GM19240 (cell line): ENCODE data around the gene TDRD15.
"Not testable (repeated sequence)": the region's sequence is repeated elsewhere in the genome, so short reads cannot be mapped to it uniquely, and the experiment has no call there.

Experiments used
- DNase-seq: peaks from one replicate; pipeline ENCODE4 v3.0.0; 2011; ENCODE audit warnings: low spot score; ENCODE audit not compliant: insufficient read length

The TDRD15 gene

DNA sequence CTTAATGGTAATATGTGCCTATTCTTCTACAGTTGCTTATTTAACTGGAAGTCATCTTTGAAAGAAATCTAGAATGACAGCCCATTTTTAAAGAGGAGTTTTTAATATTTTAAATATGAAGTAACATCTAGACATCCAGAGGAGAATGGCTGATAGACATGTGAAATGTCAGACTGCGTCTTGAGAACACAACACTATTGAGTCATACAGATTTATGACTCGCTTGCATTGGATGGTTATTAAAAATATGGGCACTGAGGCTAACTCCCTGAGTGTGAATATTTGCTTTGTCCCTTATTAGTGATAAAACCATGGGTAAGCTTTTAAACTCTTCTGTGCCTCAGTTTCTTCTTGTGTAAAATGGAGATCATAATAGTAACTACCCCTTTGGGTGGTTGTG, 22.9 kb downstream of the TDRD15 start:
- DNase-seq: no peak

DNA sequence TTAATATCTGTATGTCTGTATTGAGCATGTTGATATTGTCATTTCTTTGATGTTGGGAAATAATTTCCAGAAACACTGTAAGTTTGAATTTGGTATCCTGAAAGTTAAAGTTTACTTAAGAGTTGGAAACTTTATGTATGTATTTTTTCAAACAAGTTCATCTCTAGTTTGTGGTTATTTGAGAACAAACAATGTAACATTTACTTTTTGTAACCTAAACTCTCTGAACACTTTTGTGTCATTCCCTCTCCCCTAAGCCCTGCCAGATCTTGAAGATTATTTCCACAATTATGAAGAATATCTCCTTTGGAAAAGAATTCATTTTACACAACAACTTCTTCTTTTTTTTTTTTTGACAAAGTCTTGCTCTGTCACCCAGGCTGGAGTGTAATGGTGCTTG, 24.9 kb downstream of the TDRD15 start:
- DNase-seq: no peak

DNA sequence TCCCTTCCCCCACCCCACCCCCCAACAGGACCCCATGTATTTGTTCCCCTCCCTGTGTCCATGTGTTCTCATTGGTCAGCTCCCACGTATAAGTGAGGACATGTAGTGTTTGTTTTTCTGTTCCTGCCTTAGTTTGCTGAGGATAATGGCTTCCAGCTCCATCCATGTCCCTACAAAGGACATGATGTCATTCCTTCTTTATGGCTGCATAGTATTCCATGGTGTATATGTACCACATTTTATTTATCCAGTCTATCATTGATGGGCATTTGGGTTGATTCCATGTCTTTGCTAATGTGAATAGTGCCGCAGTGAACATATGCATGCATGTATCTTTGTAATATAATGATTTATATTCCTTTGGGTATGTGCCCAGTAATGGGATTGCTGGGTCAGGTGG, 27.5 kb downstream of the TDRD15 start:
- DNase-seq: not testable (repeated sequence)

DNA sequence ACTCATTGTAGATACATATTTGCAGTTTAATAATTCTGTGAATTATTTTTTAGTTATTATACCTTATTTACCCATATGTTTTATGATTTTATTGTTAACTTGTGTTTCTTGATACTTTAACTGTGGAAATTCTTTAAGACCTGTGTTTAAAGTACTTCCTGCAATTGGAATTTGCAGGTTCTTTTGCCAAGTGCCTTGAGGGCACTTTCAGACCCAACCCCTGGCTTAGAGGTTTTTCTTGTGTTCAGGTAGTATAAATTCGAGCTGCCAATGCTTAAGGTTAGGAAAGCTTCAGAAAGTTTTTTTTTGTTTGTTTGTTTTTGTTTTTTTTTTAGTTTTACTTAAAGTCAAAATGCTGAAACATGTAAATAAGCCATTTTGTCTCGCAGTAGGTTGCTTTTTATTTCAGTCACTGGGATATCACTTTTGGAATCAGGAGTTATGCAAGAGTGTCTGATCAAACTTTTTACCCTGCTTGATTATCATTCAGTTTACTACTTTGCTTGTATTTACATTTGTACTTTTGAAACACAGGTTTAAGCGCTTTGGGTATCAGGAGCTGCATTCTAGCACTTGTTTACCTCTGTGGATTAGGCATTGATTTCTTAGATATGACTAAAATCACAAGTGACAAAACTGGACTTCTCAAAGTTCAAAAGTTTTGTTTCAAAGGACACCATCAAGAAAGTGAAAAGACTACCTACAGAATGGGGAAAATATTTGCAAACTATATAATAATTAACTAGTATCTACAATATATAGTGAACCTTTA, 31.8 kb downstream of the TDRD15 start:
- DNase-seq: no peak

DNA sequence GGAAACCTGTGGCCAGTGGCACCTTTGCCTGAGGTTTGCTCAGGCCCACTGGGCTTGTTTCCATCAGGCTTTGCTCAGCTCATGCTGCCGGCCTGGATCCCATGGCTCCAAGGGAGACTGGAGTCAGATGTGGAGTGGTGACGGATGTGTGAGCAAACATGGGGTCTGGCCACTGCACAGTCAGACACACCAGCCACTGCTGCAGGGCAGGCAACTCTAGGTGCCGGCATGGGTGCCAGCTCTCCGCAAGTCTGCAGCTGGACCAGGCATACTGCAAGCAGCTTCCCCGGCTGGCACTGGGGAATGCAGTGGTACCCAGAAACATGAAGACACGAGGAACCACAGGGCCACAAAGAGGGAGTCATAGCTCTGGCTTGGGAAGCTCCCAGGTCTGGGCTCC, 37.4 kb downstream of the TDRD15 start:
- DNase-seq: no peak

DNA sequence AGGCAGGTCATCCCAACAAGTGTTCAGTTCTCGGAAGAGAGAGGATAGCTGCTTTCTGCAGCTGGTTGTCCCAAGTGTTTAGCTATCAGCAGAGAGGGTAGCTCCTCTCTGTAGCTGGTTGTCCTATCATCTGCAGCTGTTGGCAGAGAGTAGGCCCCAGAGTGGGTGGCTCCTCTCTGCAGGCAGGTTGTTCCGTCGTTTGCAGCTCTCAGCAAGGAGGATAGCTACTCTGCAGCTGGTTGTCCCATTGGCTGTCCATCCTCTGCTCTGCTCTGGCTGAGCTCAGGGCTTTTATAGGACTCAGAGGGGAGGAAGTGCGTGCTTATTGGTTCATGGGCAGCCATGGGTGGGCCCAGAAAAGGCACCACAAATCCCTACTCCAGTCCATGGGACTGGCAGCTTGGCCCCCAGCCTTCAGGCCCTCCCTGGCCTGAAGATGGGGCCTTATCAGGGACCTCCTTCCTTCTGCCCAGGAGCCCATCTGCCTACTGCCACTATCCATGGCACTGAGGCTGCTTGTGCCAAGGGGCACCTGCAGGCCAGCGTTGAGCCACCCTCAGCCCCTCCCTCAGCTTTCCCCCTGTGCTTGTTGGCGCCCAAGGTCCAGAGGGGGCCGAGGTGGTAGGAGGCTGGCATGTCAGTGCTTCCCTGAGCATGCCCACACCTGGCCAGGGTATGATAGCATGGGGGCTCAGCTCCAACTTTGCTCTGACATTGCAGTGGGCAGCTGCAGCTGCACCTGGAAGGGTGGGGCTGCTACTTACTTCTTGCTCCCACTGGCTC, 38.3 kb downstream of the TDRD15 start:
- no peak for DNase-seq

DNA sequence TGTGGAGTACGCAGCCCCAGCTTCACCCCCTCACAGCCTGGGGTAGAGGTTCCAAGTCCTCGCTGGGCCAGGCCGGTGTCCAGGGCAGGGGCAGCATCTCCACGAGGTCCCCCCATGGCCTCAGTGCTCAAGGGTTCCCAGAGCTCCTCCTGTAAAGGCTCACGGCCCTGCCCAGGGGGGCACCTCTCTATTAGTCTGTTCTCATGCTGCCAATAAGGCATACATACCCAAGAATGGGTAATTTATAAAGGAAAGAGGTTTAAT, 38.8 kb downstream of the TDRD15 start:
- no peak for DNase-seq

DNA sequence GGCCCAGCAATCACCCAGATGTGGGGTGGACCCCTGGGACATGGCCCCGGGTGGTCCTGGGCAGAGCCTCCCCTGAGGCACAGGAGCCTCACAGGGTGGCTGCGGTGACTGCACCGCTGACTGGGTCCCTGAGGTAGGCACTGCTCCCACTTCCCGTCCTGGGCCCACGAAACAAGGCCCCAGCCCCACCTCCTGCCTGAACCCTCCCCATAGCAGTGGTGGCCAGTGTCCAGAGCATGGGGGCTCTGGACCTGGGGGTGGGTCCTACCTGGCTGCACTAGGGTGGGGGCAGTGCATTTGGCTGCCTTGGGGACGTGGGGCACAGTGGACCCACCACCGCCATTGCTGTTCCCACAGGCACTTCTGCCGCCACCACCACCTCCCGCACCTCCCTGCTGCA, 39.4 kb downstream of the TDRD15 start:
- DNase-seq: no peak

DNA sequence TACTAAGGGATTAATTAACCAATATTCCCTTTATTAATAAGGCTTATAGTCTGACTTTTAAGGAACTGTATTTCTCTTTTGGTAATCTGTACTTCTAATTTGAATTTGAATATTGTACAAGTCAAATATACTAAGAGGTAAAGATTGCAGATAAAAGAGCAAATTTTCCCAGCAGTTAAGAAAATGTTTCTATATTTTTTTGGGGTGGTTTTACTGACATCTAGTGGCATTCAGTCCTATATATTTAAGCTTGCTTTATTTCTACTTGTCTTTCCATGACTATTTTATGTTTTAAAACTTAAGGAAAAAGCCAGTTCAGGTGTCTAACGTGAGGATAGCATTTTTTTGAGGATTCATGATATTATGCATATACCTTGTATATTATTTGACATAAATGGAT, 41.6 kb downstream of the TDRD15 start:
- DNase-seq: no peak

DNA sequence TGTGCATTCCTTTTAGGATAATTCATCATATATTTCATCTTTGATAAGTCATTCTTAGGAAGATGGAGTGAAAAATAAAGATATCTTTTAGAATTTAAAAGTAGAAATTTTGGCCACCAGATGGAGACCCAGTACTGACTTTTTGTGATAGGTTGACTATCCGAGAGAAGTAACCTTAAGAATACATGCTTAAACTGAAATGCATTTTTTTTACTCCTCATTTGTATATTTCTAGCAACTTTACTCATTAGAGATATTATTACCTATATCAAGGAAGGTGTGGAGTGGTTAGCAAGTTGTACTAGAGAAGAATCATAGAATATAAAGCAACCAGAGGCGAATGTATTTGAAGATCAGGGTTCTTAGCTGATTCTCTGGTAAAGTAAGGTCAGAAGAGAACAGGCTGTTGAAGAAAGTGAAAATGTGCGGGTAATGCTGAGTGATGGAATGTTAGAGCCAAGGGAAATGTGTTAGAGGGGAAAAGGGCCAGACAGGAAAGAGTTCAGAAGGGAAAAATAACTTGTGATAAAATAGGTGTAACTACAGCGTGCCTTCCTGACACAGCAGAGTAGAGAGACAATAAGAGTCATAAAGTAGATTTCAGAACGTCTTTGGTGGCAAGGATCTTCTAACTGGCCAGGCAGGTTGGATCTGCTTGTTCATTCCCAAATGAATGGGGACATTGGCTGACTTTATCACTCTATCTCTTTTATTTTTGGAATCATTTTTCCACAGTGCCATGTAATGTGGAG, 52.3 kb downstream of the TDRD15 start:
- no peak for DNase-seq

DNA sequence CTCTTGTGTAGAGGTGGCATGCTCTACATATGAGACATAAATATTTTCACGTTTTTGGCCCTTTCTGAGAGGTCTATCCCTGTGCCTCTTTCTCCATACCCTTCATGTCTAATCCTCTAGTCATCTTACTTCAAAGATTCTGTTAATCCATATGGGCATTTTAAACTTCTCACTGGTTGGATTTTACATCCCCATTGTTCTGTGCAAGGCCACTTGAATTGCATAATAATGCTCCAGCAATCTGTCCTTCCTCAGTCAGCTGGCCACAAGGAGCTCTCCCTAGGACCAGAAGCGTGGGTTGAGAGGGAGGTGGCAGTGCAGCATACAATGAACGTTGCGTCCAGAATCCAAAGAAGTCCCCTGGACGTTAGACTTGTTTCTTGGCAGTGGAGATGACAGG, 58.2 kb downstream of the TDRD15 start:
- no peak for DNase-seq

DNA sequence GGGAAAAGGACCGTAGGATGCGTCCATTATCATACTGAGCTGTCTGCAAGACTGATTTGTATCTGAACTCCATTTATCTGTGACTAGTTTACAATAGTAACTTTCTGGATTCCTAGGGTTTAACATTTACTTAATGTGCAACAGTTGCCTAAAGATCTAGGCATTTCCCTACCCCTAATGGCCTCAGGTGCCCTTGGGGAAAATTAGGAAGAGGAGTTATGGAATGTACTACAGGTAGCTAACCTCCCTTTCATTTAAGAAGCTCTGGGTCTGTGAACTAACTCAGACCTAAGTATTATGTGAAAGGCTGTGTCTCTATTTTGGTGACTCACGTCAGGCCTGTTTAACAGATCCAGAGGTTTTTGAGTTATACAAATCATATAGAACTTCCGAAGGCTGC, 59.5 kb downstream of the TDRD15 start:
- no peak for DNase-seq

DNA sequence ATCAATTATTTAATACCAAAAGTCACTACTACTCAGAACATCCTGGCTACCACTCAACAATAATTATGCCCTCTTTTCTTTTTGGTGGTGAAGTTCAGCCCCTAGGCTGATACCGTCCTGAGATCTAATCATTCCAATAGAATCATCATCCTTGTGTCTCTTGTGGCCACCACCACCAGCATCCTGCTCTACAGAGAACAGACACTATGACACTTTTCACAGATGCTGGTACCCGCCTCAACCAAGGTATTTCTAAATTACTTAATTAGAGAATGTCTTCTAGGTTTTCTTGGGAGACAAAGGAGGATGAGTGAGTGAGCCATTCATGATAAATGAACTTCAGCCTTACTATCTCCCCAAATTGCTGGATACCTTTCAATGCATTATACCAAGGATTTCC, 60.0 kb downstream of the TDRD15 start:
- no peak for DNase-seq

DNA sequence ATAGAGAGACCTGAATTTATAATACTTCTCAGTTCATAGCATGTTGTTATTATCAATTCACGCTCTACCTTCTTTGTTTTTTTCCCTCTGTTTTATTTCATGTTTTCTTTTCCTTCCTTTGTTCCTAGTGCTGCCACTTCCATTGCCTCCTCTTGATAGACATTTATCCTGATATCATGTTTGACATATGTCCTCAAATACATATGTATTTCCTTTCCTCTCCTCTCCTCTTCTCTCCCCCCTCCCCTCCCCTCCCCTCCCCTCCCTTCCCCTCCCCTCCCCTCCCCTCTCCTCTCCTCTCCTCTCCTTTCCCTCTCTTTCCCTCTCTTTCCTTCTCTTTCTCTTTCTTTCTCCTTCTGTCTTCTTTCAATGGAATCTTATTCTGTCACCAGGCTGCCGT, 67.8 kb downstream of the TDRD15 start:
- no peak for DNase-seq
